GM23338 (cell line): ENCODE results near the gene SNN. TPM values are rescaled to one million over a fixed set of nuclear protein-coding genes. Genes with fewer than 3 reads are reported as not detected.

Experiments used
- ATAC-seq: fragments of 200-7000 bp; cut with Tn5 transposase; 3 replicates; pipeline ENCODE4 v1.9.1; 2020
- DNase-seq: peaks from one replicate; pipeline ENCODE4 v3.0.0-alpha.2; 2015; ENCODE audit warnings: low spot score
- H2AFZ ChIP-seq: fragments of 200-600 bp; sonication (generic); 2 replicates; pipeline ENCODE4 v1.8.0; 2016; ENCODE audit warnings: antibody characterized with exemption, mild to moderate bottlenecking, moderate library complexity
- H3F3A ChIP-seq: fragments of 200-600 bp; sonication (generic); replicated peaks from 2 replicates; pipeline ENCODE4 v1.8.0; 2017; ENCODE audit warnings: antibody characterized with exemption, mixed run types, low read depth
- H3K27ac ChIP-seq: fragments of 200-600 bp; sonication (generic); 2 replicates; pipeline ENCODE4 v1.6.1; 2016; ENCODE audit warnings: low read depth
- H3K27me3 ChIP-seq: fragments of 200-600 bp; sonication (generic); 2 replicates; pipeline ENCODE4 v1.8.0; 2016; ENCODE audit warnings: mild to moderate bottlenecking, mixed run types, moderate library complexity; ENCODE audit not compliant: insufficient read depth
- H3K36me3 ChIP-seq: fragments of 200-600 bp; sonication (generic); 2 replicates; pipeline ENCODE4 v1.8.0; 2016; ENCODE audit warnings: mild to moderate bottlenecking; ENCODE audit not compliant: insufficient read depth
- H3K4me1 ChIP-seq: fragments of 200-600 bp; sonication (generic); 2 replicates; pipeline ENCODE4 v1.8.0; 2016; ENCODE audit warnings: mild to moderate bottlenecking, moderate library complexity; ENCODE audit not compliant: insufficient read depth
- H3K4me2 ChIP-seq: fragments of 200-600 bp; sonication (generic); 2 replicates; pipeline ENCODE4 v1.7.1; 2017; ENCODE audit warnings: mixed run types
- H3K4me3 ChIP-seq: fragments of 200-600 bp; sonication (generic); 2 replicates; pipeline ENCODE4 v1.6.1; 2016; ENCODE audit warnings: mixed run types
- H3K79me2 ChIP-seq: fragments of 200-600 bp; sonication (generic); replicated peaks from 2 replicates; pipeline ENCODE4 v1.8.0; 2017; ENCODE audit warnings: mild to moderate bottlenecking; ENCODE audit not compliant: insufficient read depth
- H3K9me2 ChIP-seq: fragments of 200-600 bp; sonication (generic); 2 replicates; pipeline ENCODE4 v1.8.0; 2017; ENCODE audit not compliant: insufficient read depth
- H4K20me1 ChIP-seq: fragments of 200-600 bp; sonication (generic); replicated peaks from 2 replicates; pipeline ENCODE4 v1.8.0; 2017; ENCODE audit warnings: mild to moderate bottlenecking; ENCODE audit not compliant: insufficient read depth
- H3K27ac Mint-ChIP-seq: 2 replicates; pipeline ENCODE4 v1.8.0; 2020; ENCODE audit warnings: inconsistent platforms, mild to moderate bottlenecking, moderate library complexity, mixed read lengths
- H3K27me3 Mint-ChIP-seq: 3 replicates; pipeline ENCODE4 v1.8.0; 2022; ENCODE audit warnings: low read depth, mild to moderate bottlenecking, moderate library complexity, mixed read lengths, inconsistent platforms; ENCODE audit not compliant: insufficient read depth, poor library complexity
- H3K36me3 Mint-ChIP-seq: 3 replicates; pipeline ENCODE4 v1.8.0; 2021; ENCODE audit warnings: low read depth, mild to moderate bottlenecking, inconsistent platforms, moderate library complexity, mixed read lengths
- H3K4me1 Mint-ChIP-seq: 3 replicates; pipeline ENCODE4 v1.8.0; 2020; ENCODE audit warnings: mild to moderate bottlenecking, inconsistent platforms, mixed read lengths
- H3K4me3 Mint-ChIP-seq: 3 replicates; pipeline ENCODE4 v1.8.0; 2021; ENCODE audit warnings: moderate library complexity, mild to moderate bottlenecking, inconsistent platforms, mixed read lengths
- H3K9me3 Mint-ChIP-seq: 3 replicates; pipeline ENCODE4 v1.8.0; 2020; ENCODE audit warnings: moderate library complexity, mild to moderate bottlenecking, inconsistent platforms, mixed read lengths
- EZH2 ChIP-seq: fragments of 200-600 bp; sonication (generic); IDR thresholded peaks from one replicate; pipeline ENCODE4 v1.8.0; 2017; ENCODE audit warnings: antibody characterized with exemption, mild to moderate bottlenecking, low read depth; ENCODE audit not compliant: unreplicated experiment
- JUNB ChIP-seq: IDR thresholded peaks from one replicate; pipeline ENCODE4 v1.6.1; 2016; ENCODE audit warnings: antibody characterized with exemption; ENCODE audit not compliant: unreplicated experiment
- REST ChIP-seq: IDR thresholded peaks from one replicate; pipeline ENCODE4 v1.6.1; 2018; ENCODE audit warnings: antibody characterized with exemption; ENCODE audit not compliant: unreplicated experiment
- ZNF331 ChIP-seq: fragments of 250-450 bp; sonication (Bioruptor Pico); IDR thresholded peaks from 2 replicates; pipeline ENCODE4 v1.5.0; 2020; ENCODE audit warnings: low read depth, mild to moderate bottlenecking, moderate library complexity
- polyA plus RNA-seq: library from polyadenylated mRNA; unstranded; fragments of >200 nt; fragmentation: Nextera tagmentation; extraction: Ambion mirVana; gene quantifications from 2 replicates; pipeline ENCODE4 v1.2.1, GENCODE V29; 2016
- total RNA-seq: library from RNA; depleted of rRNA; stranded (reverse); fragments of >200 nt; shearing (Covaris generic); gene quantifications from 2 replicates; pipeline ENCODE4 v1.2.3, GENCODE V29; 2014
- TF ChIP-seq, protein P1 (sequence below), 2 experiments: fragments of 200-600 bp in 1 of 2; sonication (generic) in 1 of 2; conservative IDR thresholded peaks; 2 replicates each; pipeline versions ENCODE4 v1.5.1 to v1.6.1; 2016 to 2017; ENCODE audit warnings: antibody characterized with exemption in 2 of 2, low read depth in 2 of 2, mild to moderate bottlenecking in 2 of 2, moderate library complexity in 1 of 2
- TF ChIP-seq, protein P2 (sequence below): IDR thresholded peaks from 2 replicates; pipeline ENCODE4 v1.6.1; 2016; ENCODE audit warnings: antibody characterized with exemption
- TF ChIP-seq, protein P3 (sequence below): fragments of 250-450 bp; sonication (Bioruptor Pico); IDR thresholded peaks from 2 replicates; pipeline ENCODE4 v1.5.0; 2020; ENCODE audit warnings: mild to moderate bottlenecking, moderate library complexity

SNN gene
- total and polyA plus RNA-seq, 2 experiments from 2014 or later = 19.0 to 63.3 TPM

- TF ChIP-seq, protein P1, sequence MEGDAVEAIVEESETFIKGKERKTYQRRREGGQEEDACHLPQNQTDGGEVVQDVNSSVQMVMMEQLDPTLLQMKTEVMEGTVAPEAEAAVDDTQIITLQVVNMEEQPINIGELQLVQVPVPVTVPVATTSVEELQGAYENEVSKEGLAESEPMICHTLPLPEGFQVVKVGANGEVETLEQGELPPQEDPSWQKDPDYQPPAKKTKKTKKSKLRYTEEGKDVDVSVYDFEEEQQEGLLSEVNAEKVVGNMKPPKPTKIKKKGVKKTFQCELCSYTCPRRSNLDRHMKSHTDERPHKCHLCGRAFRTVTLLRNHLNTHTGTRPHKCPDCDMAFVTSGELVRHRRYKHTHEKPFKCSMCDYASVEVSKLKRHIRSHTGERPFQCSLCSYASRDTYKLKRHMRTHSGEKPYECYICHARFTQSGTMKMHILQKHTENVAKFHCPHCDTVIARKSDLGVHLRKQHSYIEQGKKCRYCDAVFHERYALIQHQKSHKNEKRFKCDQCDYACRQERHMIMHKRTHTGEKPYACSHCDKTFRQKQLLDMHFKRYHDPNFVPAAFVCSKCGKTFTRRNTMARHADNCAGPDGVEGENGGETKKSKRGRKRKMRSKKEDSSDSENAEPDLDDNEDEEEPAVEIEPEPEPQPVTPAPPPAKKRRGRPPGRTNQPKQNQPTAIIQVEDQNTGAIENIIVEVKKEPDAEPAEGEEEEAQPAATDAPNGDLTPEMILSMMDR (conservative IDR thresholded peaks at IDR 0.05; ENCODE audit: low read depth in 2 of 2) = no peak
- TF ChIP-seq ZNF331 (CRISPR knock-in tag) = no peak
- no peak for TF ChIP-seq EZH2
- TF ChIP-seq JUNB = no peak
- TF ChIP-seq, protein P2, sequence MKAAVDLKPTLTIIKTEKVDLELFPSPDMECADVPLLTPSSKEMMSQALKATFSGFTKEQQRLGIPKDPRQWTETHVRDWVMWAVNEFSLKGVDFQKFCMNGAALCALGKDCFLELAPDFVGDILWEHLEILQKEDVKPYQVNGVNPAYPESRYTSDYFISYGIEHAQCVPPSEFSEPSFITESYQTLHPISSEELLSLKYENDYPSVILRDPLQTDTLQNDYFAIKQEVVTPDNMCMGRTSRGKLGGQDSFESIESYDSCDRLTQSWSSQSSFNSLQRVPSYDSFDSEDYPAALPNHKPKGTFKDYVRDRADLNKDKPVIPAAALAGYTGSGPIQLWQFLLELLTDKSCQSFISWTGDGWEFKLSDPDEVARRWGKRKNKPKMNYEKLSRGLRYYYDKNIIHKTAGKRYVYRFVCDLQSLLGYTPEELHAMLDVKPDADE = no peak
Observed at GRCh38 chr16:11642765-11643116, 25.5 kb upstream of the SNN start (continued).

- no peak for DNase-seq
- Histone ChIP-seq H3K4me1 (no peaks in the 10 kb centered on the region), H3K36me3 (no peaks in the 10 kb centered on the region), H3K4me3 (no peak overlapping the region), H3K27me3 (no peaks in the 10 kb centered on the region), H3K9me2 (no peaks in the 10 kb centered on the region), H3F3A (no peaks in the 10 kb centered on the region), H3K27ac (no peak overlapping the region), H3K79me2 (no peaks in the 10 kb centered on the region), H2AFZ (no peak overlapping the region), H3K4me2 (no peak overlapping the region), H4K20me1 (no peaks in the 10 kb centered on the region; the same call in 1 of the 2 replicates)
- no peak for ATAC-seq
- Mint-ChIP-seq H3K36me3 (no peaks in the 10 kb centered on the region), H3K4me1 (no peaks in the 10 kb centered on the region), H3K9me3 (no peaks in the 10 kb centered on the region), H3K27me3 (peaks cover 11% of the 10 kb centered on the region), H3K27ac (no peak overlapping the region), H3K4me3 (no peak overlapping the region)
- TF ChIP-seq, protein P2 = no peak
- TF ChIP-seq ZNF331 (CRISPR knock-in tag) (no peak), JUNB (no peak), REST (no peak), EZH2 (no peak)
- TF ChIP-seq, protein P3, sequence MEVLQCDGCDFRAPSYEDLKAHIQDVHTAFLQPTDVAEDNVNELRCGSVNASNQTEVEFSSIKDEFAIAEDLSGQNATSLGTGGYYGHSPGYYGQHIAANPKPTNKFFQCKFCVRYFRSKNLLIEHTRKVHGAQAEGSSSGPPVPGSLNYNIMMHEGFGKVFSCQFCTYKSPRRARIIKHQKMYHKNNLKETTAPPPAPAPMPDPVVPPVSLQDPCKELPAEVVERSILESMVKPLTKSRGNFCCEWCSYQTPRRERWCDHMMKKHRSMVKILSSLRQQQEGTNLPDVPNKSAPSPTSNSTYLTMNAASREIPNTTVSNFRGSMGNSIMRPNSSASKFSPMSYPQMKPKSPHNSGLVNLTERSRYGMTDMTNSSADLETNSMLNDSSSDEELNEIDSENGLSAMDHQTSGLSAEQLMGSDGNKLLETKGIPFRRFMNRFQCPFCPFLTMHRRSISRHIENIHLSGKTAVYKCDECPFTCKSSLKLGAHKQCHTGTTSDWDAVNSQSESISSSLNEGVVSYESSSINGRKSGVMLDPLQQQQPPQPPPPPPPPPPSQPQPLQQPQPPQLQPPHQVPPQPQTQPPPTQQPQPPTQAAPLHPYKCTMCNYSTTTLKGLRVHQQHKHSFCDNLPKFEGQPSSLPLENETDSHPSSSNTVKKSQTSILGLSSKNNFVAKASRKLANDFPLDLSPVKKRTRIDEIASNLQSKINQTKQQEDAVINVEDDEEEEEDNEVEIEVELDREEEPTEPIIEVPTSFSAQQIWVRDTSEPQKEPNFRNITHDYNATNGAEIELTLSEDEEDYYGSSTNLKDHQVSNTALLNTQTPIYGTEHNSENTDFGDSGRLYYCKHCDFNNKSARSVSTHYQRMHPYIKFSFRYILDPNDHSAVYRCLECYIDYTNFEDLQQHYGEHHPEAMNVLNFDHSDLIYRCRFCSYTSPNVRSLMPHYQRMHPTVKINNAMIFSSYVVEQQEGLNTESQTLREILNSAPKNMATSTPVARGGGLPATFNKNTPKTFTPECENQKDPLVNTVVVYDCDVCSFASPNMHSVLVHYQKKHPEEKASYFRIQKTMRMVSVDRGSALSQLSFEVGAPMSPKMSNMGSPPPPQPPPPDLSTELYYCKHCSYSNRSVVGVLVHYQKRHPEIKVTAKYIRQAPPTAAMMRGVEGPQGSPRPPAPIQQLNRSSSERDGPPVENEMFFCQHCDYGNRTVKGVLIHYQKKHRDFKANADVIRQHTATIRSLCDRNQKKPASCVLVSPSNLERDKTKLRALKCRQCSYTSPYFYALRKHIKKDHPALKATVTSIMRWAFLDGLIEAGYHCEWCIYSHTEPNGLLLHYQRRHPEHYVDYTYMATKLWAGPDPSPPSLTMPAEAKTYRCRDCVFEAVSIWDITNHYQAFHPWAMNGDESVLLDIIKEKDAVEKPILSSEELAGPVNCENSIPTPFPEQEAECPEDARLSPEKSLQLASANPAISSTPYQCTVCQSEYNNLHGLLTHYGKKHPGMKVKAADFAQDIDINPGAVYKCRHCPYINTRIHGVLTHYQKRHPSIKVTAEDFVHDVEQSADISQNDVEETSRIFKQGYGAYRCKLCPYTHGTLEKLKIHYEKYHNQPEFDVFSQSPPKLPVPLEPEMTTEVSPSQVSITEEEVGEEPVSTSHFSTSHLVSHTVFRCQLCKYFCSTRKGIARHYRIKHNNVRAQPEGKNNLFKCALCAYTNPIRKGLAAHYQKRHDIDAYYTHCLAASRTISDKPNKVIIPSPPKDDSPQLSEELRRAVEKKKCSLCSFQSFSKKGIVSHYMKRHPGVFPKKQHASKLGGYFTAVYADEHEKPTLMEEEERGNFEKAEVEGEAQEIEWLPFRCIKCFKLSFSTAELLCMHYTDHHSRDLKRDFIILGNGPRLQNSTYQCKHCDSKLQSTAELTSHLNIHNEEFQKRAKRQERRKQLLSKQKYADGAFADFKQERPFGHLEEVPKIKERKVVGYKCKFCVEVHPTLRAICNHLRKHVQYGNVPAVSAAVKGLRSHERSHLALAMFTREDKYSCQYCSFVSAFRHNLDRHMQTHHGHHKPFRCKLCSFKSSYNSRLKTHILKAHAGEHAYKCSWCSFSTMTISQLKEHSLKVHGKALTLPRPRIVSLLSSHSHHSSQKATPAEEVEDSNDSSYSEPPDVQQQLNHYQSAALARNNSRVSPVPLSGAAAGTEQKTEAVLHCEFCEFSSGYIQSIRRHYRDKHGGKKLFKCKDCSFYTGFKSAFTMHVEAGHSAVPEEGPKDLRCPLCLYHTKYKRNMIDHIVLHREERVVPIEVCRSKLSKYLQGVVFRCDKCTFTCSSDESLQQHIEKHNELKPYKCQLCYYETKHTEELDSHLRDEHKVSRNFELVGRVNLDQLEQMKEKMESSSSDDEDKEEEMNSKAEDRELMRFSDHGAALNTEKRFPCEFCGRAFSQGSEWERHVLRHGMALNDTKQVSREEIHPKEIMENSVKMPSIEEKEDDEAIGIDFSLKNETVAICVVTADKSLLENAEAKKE (CRISPR knock-in tag) = no peak
- TF ChIP-seq, protein P1 (conservative IDR thresholded peaks at IDR 0.05; ENCODE audit: low read depth in 2 of 2) = no peak
Observed at GRCh38 chr16:11649276-11649675, 19.0 kb upstream of the SNN start.
